ENCODE data around the gene CD6.

- TF ChIP-seq, protein P1, sequence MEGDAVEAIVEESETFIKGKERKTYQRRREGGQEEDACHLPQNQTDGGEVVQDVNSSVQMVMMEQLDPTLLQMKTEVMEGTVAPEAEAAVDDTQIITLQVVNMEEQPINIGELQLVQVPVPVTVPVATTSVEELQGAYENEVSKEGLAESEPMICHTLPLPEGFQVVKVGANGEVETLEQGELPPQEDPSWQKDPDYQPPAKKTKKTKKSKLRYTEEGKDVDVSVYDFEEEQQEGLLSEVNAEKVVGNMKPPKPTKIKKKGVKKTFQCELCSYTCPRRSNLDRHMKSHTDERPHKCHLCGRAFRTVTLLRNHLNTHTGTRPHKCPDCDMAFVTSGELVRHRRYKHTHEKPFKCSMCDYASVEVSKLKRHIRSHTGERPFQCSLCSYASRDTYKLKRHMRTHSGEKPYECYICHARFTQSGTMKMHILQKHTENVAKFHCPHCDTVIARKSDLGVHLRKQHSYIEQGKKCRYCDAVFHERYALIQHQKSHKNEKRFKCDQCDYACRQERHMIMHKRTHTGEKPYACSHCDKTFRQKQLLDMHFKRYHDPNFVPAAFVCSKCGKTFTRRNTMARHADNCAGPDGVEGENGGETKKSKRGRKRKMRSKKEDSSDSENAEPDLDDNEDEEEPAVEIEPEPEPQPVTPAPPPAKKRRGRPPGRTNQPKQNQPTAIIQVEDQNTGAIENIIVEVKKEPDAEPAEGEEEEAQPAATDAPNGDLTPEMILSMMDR (IDR thresholded peaks at IDR 0.05) = no peak
- TF ChIP-seq POLR2A (IDR thresholded peaks at IDR 0.05) (no peak), EP300 (IDR thresholded peaks at IDR 0.05) (no peak)
Measured at GRCh38 chr11:60927061-60927592, 44.4 kb upstream of the CD6 start.

Data from stomach (tissue), 4 donors.